ENCODE data around the gene GPS1.

Gene GPS1

DNA sequence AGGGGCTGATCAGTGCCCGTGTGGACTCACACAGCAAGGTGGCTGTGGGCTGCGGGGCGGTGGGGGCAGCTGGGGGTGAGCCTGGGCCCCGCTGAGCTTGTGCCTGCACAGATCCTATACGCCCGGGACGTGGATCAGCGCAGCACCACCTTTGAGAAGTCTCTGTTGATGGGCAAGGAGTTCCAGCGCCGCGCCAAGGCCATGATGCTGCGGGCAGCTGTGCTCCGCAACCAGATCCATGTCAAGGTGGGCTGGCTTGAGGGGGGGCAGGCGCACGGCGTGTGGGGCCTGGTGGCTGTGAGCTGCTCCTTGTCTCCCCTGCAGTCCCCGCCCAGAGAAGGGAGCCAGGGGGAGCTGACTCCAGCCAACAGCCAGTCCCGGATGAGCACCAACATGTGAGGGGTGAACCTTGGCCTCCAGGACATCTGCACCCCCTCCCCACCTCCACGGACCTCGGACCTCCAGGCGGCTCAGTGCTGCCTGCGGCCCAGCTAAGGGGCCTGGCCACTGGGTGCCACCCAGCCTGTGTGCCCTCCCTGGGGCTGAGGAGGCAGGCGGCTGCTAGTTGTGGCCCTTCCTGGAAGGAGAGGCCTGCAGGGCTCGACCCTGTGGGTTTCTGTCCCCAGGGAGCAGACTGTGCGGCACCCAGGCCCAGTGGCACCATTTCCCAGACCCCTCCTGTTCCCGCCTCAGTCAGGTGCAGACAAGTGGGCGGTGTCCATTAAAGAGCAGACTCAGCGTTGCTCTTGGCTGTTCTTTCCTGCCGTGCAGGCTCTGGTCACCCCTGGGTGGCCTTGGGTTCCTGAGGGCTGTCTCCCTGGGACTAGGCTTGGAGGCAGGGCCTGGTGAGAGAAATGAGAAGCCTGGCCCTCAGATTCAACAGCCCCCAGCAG is 5.3 kb downstream of the GPS1 start:
- no peak for DNase-seq (ENCODE audit: low read depth in 2 of 3, low spot score in 1 of 3)

DNA sequence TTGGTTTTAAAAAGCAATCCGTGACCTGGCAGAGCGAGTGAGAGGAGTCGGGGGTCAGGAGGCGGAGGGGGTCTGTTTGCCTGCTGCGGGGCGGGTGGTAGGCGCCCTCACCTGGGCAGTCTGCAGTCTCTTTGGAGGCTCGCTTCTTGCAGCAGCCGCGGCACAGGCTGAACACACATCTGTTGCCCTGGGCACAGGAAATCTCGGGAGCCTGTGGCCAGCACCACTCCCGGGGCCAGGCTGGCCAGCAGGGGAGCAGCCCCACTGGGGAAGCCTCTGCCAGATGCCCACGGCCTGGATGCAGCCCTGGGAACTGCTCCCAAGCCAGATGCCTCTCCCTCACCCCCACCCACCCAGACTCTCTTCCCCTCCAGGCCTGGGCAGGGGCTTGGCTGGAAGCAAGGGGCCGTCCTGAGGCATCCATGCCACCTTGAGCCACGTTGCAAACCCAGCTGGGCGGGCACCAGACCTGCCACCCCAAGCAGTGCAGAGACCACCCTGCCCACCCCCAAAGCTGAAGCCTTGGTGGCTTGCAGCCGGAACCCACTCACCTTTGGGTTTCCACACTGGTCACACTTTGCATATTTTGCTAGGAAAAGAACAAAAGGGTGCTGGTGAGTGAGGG is 6.6 kb downstream of the GPS1 start:
- DNase-seq (ENCODE audit: low read depth in 2 of 3, low spot score in 1 of 3): no peak

DNA sequence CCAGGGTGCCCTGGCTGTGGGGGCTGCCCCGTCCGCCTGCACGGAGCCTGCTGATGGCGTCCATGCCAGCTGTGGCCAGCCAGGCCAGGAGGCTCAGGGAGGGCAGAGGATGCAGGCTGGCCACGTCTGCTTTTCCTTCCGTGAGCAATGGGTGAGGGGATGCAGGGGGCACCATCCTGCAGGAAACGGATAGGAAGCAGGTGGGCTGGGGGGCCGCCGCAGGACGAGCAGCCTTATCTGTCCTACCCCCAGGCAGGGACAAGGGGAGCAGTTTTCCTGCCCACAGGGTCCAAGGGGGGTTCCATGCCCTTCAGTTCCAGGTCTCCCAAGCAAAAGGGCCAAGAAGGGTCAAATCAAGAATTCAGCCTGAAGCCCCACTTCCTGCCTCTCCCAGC is 7.2 kb downstream of the GPS1 start:
- no peak for DNase-seq (ENCODE audit: low read depth in 2 of 3, low spot score in 1 of 3)

DNA sequence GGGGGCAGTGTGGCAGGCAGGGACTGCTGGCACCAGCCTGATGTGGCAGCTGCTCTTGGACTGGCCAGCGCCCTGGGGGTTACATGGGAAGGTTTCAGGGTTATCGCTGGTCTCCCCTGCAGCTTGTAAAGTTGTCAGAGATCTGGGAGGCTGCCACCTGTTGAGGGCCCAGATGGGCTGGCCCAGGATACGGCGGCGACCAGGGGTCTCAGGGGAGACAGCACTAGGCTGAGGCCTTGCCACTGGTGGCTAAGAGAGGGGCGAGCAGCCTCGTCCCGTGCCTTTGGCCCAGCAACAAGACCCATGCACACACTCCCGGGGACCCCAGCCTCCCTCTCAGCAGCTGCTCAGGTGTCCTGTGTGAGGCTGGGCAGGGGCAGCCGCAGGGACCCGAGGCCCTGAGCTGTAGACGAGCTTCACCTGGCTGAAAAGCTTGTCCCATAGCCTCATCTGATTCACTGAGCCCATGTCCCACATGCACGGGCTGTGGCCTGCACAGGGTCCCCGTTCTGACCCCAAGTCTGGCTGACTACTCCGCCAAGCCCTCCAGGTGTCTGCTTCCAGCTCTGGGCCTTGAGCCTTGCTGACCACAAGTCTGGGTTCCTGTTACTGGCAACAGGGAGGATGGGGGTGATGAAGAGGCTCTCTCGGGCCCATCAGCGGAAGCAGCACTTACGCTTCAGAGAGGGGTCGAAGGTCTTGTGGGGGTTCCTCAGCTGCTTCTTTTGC is 7.7 kb downstream of the GPS1 start:
- DNase-seq (ENCODE audit: low read depth in 2 of 3, low spot score in 1 of 3): no peak

DNA sequence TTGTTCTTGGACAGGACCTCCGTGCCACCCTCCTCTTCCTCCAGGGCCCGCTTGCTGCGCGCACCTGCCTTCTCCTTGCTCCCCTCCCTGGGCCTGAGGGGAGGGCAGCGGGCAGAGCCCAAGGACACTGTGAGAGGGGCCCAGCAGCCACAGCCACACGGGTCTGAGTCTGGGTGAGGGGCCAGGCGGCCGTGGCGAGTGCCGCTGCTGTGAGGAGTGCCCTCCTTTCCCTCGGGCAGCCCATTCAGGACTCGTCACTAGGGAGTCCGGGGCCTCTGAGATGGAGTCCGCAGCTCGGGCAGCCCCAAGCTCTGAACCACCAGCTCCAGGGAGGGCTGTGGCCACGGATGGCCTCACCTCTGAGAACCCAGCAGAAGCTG is 8.3 kb downstream of the GPS1 start:
- DNase-seq (ENCODE audit: low read depth in 2 of 3, low spot score in 1 of 3): no peak

DNA sequence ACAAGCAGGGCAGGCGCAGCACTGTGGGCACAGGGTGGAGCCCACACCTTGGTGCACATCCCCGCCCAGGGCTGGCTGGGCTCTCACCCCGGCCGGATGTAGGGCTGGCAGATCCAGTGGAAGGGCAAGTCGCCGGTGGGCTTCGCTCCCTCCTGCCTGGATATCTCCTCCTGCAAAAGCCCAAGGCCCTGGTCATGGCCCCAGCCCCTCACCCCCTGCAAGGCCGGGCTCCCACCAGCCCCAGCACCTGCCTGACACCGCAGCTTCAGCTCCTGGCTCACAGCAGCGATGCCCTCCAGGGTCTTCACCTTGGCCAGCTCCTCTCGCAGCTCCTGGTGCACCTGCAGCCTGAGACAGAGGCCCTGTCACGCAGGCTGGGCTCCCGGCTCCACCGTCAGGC is 8.9 kb downstream of the GPS1 start:
- DNase-seq (ENCODE audit: low read depth in 2 of 3, low spot score in 1 of 3): no peak

DNA sequence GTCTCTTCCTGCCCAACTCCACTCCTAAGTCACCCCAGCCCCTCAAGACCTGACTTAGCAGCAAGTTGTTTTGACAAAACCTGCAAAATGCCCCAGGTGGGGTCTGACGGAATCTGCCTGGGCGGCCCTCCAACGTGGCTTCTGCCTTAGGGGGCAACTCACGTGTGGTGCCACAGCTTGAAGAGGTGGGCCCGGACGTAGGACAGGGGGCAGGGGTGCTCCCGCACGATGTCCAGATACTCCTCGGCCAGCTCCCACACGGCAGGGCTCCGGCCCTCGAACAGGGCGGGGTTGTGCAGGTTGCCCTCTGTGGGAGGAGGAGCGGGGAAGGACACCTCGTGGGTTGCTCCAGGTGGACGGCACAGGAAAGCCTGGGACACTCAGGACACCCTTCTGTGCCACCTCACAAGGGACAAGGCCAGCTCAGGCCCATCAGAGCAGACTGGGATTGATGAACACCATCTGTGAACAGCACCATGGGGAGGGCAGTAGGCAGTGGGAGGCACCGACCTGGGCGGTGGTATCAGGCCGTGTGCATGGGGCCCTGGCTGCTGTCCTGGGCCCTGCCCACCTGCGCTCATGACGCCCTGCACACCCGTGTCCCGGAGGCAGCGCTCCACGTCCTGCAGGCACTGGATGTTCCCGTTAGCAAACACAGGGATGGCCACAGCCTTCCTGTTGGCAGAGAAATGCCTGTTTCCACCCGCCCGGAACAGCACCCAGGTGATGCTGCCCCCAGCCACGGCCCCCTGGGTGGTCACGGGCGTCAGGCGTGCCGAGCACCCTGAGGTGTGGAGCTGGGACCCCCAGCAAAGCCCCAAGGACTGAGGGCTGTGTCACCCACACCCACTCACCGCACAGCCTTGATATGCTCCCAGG is 9.6 kb downstream of the GPS1 start:
- no peak for DNase-seq (ENCODE audit: low read depth in 2 of 3, low spot score in 1 of 3)

DNA sequence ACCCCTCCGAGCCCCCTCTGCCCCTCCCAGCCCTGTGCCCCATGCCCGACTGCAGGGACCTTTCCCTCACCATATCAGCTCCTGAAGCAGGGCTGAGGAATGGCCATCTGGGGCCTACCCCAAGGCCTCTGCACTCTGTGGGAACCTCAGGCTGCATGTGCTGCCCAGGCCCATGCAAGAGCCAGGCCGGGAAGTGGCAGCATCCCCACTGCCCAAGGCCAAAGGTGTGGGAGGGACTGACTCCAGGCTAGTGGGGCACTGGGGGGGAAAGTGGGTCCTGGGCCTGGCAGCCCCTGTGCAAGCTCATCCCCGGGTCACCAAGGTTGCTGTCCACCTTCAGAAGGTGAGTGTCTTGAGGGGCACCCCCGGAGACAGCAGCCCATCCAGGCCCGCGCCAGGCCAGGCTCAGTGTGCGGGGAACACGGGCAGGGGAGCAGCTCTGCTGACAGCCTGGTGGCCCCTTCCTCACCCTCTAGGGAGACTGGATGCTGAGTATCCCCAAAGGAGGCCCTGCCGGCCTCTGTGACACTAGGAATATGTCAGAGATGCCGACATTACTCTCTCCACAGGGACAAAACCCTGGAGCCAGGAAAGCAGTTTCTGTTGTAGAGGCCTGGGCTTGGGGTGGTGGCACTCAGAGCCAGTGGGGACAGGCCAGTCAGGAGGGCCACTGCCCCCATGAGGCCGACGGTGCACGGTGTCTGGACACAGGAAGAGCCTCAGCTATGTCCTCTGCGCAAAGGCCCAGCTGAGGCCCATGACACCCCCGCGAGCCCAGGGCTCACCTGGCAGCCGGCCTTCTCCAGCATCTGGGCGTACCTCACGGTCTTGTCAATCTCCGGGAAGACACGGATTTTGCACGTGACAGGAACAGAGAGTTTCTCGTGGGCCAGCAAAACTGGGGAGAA is 10.6 kb downstream of the GPS1 start:
- no peak for DNase-seq (ENCODE audit: low read depth in 2 of 3, low spot score in 1 of 3)

DNA sequence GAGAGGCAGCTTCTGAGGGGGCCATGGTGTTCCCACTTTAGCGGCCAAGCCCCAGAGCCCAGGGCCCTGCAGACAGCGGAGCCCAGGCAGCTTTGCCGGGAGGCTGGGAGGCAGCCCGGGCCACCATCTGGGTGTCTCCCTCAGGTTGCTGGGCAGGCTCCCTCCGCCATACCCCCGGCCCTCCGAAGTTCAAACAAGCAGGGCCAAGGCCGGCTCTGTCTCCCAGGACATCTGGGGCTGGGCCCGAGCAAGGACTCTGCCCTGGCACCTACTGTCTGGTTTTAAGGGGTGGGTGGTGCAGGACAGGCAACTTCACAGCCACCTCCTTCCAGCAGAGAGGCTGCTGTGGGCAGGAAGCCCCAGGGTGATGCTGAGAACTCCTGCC is 11.3 kb downstream of the GPS1 start:
- no peak for DNase-seq (ENCODE audit: low read depth in 2 of 3, low spot score in 1 of 3)

DNA sequence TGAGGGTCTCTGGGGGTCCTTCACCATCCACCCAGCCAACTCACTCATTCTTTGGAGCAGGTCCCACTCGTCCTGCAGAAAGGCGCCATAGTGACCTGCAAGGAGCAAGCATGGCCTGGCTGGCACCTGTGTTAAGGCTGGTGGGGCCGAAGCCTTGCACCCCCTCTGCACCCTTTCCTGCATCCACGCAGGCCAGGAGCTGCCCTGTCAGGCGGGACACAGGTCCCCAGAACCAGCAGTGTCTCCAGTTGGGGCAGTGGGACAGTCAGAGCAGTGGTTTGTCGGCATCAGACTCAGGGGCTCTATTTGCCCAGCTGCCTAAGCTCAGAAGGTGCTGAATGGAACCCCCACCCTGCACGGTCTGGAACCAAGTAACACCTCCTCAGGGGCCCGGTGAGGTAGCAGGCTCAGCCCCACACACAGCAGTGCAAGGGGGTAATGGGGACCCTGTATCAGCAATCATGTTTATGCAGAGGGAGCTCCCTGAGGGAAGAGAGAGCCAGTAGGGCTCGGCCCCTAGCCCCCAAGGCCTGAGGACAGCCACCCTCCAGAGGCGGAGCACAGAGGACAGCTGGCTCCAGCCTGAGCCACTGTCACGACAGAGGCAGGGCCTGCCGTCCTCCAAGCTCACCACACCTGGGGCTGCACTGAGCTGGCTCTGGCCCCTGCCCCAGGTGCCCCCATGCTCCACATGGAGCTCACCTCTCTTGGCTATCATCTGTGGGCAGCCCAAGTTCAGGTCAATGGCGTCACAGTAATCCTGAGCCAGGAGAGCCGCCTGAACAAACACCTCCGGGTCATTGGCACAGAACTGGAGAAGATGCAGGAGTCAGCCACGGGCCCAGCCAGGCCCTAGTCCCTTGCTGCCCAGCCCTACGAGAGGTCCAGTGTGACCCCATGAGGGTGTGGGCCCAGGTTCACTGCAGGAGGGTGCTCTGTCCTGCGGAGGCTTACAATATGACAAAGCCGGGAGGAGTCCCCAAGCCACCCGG is 12.0 kb downstream of the GPS1 start:
- no peak for DNase-seq (ENCODE audit: low read depth in 2 of 3, low spot score in 1 of 3)

DNA sequence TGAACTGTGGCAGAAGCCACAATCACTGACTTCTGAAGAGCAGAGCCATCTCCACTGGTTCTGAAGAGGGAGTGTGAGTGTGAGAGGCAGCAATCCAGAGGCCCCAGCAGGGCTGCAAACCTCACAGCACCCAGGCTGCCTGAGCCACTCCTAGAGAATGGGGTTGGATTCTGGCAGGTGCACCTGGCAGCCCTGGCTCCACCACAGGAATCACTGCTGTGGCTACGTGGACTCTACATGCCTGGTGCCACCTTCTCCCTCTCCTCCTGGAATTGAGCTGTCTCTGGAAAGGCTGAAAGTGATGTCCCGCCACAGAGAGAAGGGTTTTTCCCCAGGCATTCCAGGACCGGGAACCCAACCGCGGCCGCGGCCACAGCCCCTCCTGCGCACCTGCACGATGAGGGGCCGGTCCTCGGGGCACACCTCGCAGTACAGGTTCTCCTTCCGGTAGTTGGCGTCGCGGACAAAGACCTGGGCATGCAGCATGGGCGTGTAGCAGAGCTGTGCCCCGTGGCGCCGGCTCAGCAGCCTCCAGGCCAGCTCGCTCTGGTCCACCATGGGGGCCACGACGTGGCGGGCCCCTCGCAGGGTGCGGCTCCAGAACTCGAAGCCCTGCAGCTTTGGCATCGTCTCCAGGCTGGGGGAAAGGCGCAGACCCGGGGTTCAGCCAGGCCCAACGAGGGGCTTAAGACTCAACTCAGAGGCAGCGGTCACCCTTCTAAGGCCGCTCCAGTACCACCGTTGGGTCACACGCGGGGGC is 12.9 kb downstream of the GPS1 start:
- no peak for DNase-seq (ENCODE audit: low read depth in 2 of 3, low spot score in 1 of 3)

DNA sequence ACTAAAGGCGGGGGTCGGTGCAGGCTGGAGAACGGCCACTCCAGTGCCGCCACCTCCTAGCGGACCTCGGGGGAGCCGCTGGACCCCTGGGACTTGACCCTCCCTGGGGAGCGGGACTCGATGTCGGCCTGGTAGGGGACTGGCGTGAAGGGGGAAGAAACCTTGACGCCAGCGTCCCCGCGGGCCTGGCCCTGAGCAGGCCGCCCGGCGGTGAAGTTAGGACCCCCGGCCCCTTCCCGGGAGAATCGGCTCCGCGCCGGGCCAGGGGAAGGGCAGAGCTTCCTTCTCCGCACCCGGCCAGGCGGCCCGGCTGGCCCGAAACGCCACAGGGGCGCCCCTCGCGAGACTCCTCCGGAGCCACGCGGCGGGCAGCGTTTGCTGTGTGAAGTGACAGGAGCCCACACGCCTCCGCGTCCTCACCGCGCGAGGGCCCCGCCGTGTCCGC is 13.5 kb downstream of the GPS1 start:
- no peak for DNase-seq (ENCODE audit: low read depth in 2 of 3, low spot score in 1 of 3)

DNA sequence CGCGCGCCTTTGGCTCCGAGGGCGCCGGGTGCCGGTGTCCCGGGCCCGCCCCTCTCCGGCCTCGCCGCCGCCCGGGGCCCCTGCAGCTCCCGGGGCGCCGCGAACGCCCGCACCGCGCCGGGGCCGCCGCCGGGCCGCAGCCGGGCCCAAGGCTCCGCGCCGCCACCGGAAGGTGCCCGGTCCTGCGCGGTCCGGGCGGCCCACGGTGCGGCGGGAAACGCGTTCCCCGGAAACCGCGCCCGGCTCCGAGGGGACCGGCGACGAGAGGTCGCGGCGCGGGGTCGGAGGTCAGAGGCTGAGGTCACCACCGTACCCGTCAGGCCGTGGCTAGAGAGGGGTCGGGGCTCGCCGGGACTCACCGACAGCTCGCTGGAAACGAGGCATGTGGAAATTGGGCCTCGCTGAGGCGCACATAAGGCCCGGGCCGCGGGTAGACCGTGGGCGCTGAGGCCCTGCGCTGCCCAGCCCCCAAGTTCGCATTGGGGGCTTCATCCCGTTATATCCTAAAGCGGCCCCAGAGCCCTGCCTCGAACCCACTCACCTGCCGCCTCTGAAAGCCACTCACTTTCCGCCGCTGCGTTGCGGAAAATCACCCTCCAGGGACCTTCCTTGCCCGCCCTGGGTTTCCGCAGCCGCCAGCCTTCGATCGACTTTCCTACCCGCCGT is 14.1 kb downstream of the GPS1 start, which contains the start of gene DUS1L:
Gene DUS1L, minus strand, starts transcription at position 167 of the 666 bp plus-strand sequence. CDS start 745 bp downstream, outside the sequence.
- DNase-seq (ENCODE audit: low read depth in 2 of 3, low spot score in 1 of 3): peak; percentile 37 to 67 (median 64)

DNA sequence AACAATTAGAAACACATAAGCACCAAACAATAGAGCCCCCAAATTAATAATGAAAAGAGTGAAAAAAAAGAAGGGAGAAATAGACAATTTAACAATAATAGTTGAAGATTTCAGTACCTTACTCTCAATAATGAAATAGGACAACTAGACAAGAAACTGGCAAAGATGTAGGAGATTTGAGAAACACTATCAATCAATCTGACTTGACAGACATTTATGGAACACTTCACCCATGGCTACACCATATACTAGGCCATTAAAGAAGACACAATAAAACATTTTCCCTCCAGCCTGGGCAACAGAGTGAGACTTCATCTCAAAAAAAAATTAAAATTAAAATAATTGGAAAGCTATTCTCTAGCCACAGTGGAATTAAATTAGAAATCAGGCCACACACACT is 18.9 kb downstream of the GPS1 start:
- no peak for DNase-seq (ENCODE audit: low read depth in 2 of 3, low spot score in 1 of 3)

DNA sequence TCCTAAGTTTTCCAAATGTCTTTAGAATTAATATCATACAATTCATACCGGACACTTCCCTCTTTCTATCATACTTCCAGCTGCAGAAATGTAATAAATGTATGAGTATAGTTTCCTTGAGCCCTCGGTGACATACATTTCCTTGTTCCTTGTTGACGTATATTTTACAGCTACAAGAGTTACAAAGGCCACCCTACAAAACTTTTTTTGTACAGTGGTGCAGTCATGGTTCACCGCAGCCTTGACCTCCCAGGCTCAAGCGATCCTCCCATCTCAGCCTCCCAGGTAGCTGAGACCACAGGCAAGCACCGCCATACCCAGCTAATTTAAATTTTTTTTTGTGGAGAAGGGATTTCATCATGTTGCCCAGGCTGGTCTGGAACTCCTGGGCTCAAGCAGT is 21.1 kb downstream of the GPS1 start:
- DNase-seq (ENCODE audit: low read depth in 2 of 3, low spot score in 1 of 3): no peak

DNA sequence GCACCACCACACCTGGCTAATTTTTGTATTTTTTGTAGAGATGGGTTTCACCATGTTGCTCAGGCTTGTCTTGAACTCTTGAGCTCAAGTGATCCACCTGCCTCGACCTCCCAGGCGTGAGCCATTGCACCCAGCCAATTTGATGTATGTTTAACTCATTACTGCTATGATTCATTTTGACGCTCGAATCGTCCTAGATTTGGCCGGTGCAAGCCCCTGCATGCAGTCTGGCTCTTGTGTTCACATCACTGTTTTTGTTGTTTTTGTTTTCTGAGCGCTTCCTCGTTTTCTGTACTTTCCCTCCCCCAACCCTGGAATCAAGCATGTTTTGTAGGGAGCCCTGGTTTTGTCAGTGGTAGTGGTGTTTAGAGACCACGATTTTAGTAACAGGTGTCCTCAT is 21.7 kb downstream of the GPS1 start:
- no peak for DNase-seq (ENCODE audit: low read depth in 2 of 3, low spot score in 1 of 3)

DNA sequence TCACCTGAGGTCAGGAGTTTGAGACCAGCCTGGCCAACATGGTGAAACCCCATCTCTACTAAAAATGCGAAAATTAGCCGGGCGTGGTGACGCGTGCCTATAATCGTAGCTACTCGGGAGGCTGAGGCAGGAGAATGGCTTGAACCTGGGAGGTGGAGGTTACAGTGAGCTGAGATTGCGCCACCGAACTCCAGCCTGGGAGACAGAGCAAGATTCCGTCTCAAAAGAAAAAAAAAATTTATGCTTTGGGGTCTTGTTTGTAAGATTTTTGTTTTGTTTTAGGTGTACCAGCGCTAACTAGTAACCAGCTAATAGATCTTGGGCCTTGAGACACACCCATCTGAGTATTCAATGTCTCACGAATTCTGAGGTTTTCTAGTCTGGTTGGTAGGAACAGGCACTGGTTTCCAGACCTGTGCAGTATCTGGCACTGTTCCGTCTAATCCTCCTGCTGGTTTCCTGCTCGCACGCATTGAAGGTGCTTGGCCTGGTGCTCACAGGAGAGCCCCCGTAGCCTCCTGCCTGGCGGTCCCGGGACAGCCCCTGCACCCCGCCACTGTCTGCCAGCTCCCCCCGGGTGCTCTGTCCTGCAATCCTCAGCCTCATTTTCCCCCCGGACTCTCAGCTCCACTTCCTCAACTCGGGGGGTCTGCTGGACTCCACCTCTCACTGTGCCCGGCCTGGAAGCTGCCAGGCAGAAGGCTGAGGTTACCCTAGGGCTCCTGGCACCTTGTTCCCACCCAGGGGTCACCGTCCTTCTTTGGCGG is 24.5 kb downstream of the GPS1 start:
- DNase-seq (ENCODE audit: low read depth in 2 of 3, low spot score in 1 of 3): no peak

All from stimulated activated CD4-positive, alpha-beta T cell treated with anti-CD3 and anti-CD28 coated beads, Interleukin-12 subunit alpha, Interleukin-12 subunit beta, amount 100 ng/mL, for 48 hours (primary cell).